HG02678 (cell line): ENCODE data around the gene SPIRE1.

Source experiments
- ATAC-seq: cut with Tn5 transposase; IDR thresholded peaks from one replicate; pipeline ENCODE4 v1.9.1; 2021; ENCODE audit warnings: mild to moderate bottlenecking, moderate library complexity; ENCODE audit not compliant: unreplicated experiment

Gene SPIRE1

GRCh38 chr18:12456441-12456840 lies 201.5 kb downstream of the SPIRE1 start:
- no peak for ATAC-seq

GRCh38 chr18:12455496-12455895 lies 202.4 kb downstream of the SPIRE1 start:
- no peak for ATAC-seq

GRCh38 chr18:12452784-12453183 lies 205.1 kb downstream of the SPIRE1 start:
- no peak for ATAC-seq

- ATAC-seq: no peak
Measured at GRCh38 chr18:12451428-12451827, 206.5 kb downstream of the SPIRE1 start.

GRCh38 chr18:12449051-12449785 lies 208.7 kb downstream of the SPIRE1 start:
- no peak for ATAC-seq

GRCh38 chr18:12445554-12445953 lies 212.4 kb downstream of the SPIRE1 start:
- ATAC-seq: no peak

GRCh38 chr18:12443551-12443950 lies 214.4 kb downstream of the SPIRE1 start:
- ATAC-seq: no peak

GRCh38 chr18:12442946-12443345 lies 215.0 kb downstream of the SPIRE1 start:
- no peak for ATAC-seq

- ATAC-seq: no peak
Measured at GRCh38 chr18:12441475-12442034, 216.4 kb downstream of the SPIRE1 start.

GRCh38 chr18:12438257-12438656 lies 219.7 kb downstream of the SPIRE1 start:
- no peak for ATAC-seq

- no peak for ATAC-seq
Measured at GRCh38 chr18:12435867-12436266, 222.0 kb downstream of the SPIRE1 start.

GRCh38 chr18:12434541-12434929 lies 223.4 kb downstream of the SPIRE1 start:
- no peak for ATAC-seq

GRCh38 chr18:12433829-12434540 lies 223.9 kb downstream of the SPIRE1 start:
- no peak for ATAC-seq

GRCh38 chr18:12432881-12433280 lies 225.0 kb downstream of the SPIRE1 start:
- no peak for ATAC-seq

GRCh38 chr18:12432196-12432595 lies 225.7 kb downstream of the SPIRE1 start:
- ATAC-seq: no peak

GRCh38 chr18:12431561-12431960 lies 226.3 kb downstream of the SPIRE1 start:
- ATAC-seq: no peak

- ATAC-seq: no peak
Measured at GRCh38 chr18:12430137-12430990, 227.5 kb downstream of the SPIRE1 start.

GRCh38 chr18:12429556-12429955 lies 228.4 kb downstream of the SPIRE1 start:
- no peak for ATAC-seq

- ATAC-seq: no peak
Measured at GRCh38 chr18:12428923-12429322, 229.0 kb downstream of the SPIRE1 start.

GRCh38 chr18:12426924-12427323 lies 231.0 kb downstream of the SPIRE1 start:
- no peak for ATAC-seq

- ATAC-seq: no peak
Measured at GRCh38 chr18:12424252-12424651, 233.7 kb downstream of the SPIRE1 start.
